HEK293 (cell line): ENCODE data around the gene JMJD7.

ENCODE experiments used
- CTCF ChIA-PET: fragments of 350-600 bp; formaldehyde crosslinking; extraction: SDS; loops from one replicate; lab custom pipeline; 2021; ENCODE audit warnings: antibody characterized with exemption; lab: Yijun Ruan, JAX
- POLR2A ChIA-PET: fragments of 300-600 bp; formaldehyde crosslinking; extraction: SDS; loops from one replicate; lab custom pipeline; 2020; ENCODE audit warnings: antibody characterized with exemption, inconsistent platforms; lab: Yijun Ruan, JAX
- H3K27ac ChIP-seq: fragments of 200-500 bp; sonication (Bioruptor generic); 2 replicates; pipeline ENCODE4 v1.5.1; 2014; ENCODE audit warnings: low read depth, low read length, control low read depth, inconsistent platforms; ENCODE audit errors: extremely low read depth
- H3K36me3 ChIP-seq, 2 experiments: fragments of 200-500 bp in 1 of 2; sonication (Bioruptor generic) in 1 of 2; 1 replicate in 1 of 2; 2 replicates in 1 of 2; pipeline ENCODE4 v1.5.1; 2014 to 2017; ENCODE audit warnings: inconsistent platforms in 2 of 2, low read length in 2 of 2; ENCODE audit not compliant: control insufficient read depth in 2 of 2, insufficient read depth in 1 of 2
- H3K4me1 ChIP-seq: fragments of 200-500 bp; sonication (Bioruptor generic); 2 replicates; pipeline ENCODE4 v1.5.1; 2014; ENCODE audit warnings: mild to moderate bottlenecking, low read length, inconsistent platforms; ENCODE audit not compliant: control insufficient read depth, insufficient read depth
- H3K4me3 ChIP-seq: 2 replicates; pipeline ENCODE4 v1.5.1; 2011; ENCODE audit warnings: low read depth, mild to moderate bottlenecking, control low read depth, low read length, moderate library complexity
- H3K9me3 ChIP-seq: fragments of 200-500 bp; sonication (Bioruptor generic); 2 replicates; pipeline ENCODE4 v1.5.1; 2014; ENCODE audit warnings: low read depth, low read length, inconsistent platforms; ENCODE audit not compliant: control insufficient read depth, insufficient read depth
- ATF2 ChIP-seq: fragments of 450-650 bp; formaldehyde crosslinking; IDR thresholded peaks from 2 replicates; pipeline ENCODE4 v1.5.1; 2016; ENCODE audit warnings: missing biosample characterization, missing genetic modification characterization, low read depth
- GLI2 ChIP-seq: fragments of 450-650 bp; formaldehyde crosslinking; IDR thresholded peaks from 2 replicates; pipeline ENCODE4; 2017; ENCODE audit warnings: missing biosample characterization, missing genetic modification characterization, low read depth, borderline replicate concordance
- HOXA7 ChIP-seq: sonication (generic); formaldehyde crosslinking; IDR thresholded peaks from 2 replicates; pipeline ENCODE4 v1.8.1; 2022; ENCODE audit warnings: missing genetic modification reagents, borderline replicate concordance
- HOXD13 ChIP-seq: sonication (generic); formaldehyde crosslinking; IDR thresholded peaks from 2 replicates; pipeline ENCODE4 v1.8.0; 2022; ENCODE audit warnings: missing genetic modification reagents, borderline replicate concordance
- KLF9 ChIP-seq: fragments of 450-650 bp; formaldehyde crosslinking; IDR thresholded peaks from 2 replicates; pipeline ENCODE4 v1.5.1; 2016; ENCODE audit warnings: missing biosample characterization, missing genetic modification characterization, low read depth
- REPIN1 ChIP-seq: fragments of 450-650 bp; formaldehyde crosslinking; IDR thresholded peaks from 2 replicates; pipeline ENCODE4 v1.5.1; 2017; ENCODE audit warnings: missing biosample characterization, missing genetic modification characterization, low read depth
- TRIM28 ChIP-seq: IDR thresholded peaks from 2 replicates; pipeline ENCODE4 v1.6.1; 2011; ENCODE audit warnings: low read length, control low read depth, borderline replicate concordance
- ZBTB1 ChIP-seq: fragments of 450-650 bp; formaldehyde crosslinking; IDR thresholded peaks from 2 replicates; pipeline ENCODE4 v1.5.1; 2016; ENCODE audit warnings: missing biosample characterization, missing genetic modification characterization
- ZBTB11 ChIP-seq: fragments of 450-650 bp; formaldehyde crosslinking; conservative IDR thresholded peaks from 2 replicates; pipeline ENCODE4 v1.5.1; 2016; ENCODE audit warnings: low read depth, missing biosample characterization, missing genetic modification characterization
- ZBTB26 ChIP-seq: fragments of 450-650 bp; formaldehyde crosslinking; optimal IDR thresholded peaks from 2 replicates; pipeline ENCODE3; 2016; ENCODE audit warnings: missing biosample characterization, mild to moderate bottlenecking, missing genetic modification characterization
- ZBTB44 ChIP-seq: fragments of 450-650 bp; IDR thresholded peaks from 2 replicates; pipeline ENCODE4 v1.5.1; 2018; ENCODE audit warnings: missing biosample characterization, mild to moderate bottlenecking, missing genetic modification characterization
- ZNF18 ChIP-seq: fragments of 450-650 bp; formaldehyde crosslinking; IDR thresholded peaks from 2 replicates; pipeline ENCODE4 v1.5.1; 2016; ENCODE audit warnings: missing biosample characterization, missing genetic modification characterization
- ZNF221 ChIP-seq: fragments of 450-650 bp; formaldehyde crosslinking; IDR thresholded peaks from 2 replicates; pipeline ENCODE4 v1.5.1; 2017; ENCODE audit warnings: missing biosample characterization, missing genetic modification characterization, borderline replicate concordance
- ZNF266 ChIP-seq: fragments of 450-650 bp; formaldehyde crosslinking; IDR thresholded peaks from 2 replicates; pipeline ENCODE4 v1.5.1; 2016; ENCODE audit warnings: missing biosample characterization, missing genetic modification characterization, low read depth
- ZNF280C ChIP-seq: fragments of 450-650 bp; formaldehyde crosslinking; IDR thresholded peaks from 2 replicates; pipeline ENCODE4 v1.5.1; 2016; ENCODE audit warnings: missing biosample characterization, missing genetic modification characterization
- ZNF292 ChIP-seq: fragments of 450-650 bp; formaldehyde crosslinking; IDR thresholded peaks from 2 replicates; pipeline ENCODE4 v1.5.1; 2016; ENCODE audit warnings: low read depth, missing biosample characterization, missing genetic modification characterization, borderline replicate concordance
- ZNF354C ChIP-seq: fragments of 450-650 bp; formaldehyde crosslinking; IDR thresholded peaks from 2 replicates; pipeline ENCODE4 v1.5.1; 2016; ENCODE audit warnings: missing biosample characterization, missing genetic modification characterization, low read depth, borderline replicate concordance
- ZNF488 ChIP-seq: fragments of 450-650 bp; formaldehyde crosslinking; IDR thresholded peaks from 2 replicates; pipeline ENCODE4 v1.5.1; 2016; ENCODE audit warnings: missing biosample characterization, missing genetic modification characterization
- ZNF510 ChIP-seq: fragments of 450-650 bp; formaldehyde crosslinking; IDR thresholded peaks from 2 replicates; pipeline ENCODE4 v1.5.1; 2018; ENCODE audit warnings: mild to moderate bottlenecking, missing genetic modification characterization, missing biosample characterization; ENCODE audit not compliant: insufficient replicate concordance
- ZNF549 ChIP-seq: fragments of 450-650 bp; IDR thresholded peaks from 2 replicates; pipeline ENCODE4 v1.5.1; 2018; ENCODE audit warnings: missing biosample characterization, missing genetic modification characterization, mild to moderate bottlenecking, inconsistent platforms, moderate library complexity
- ZNF610 ChIP-seq: fragments of 450-650 bp; formaldehyde crosslinking; IDR thresholded peaks from 2 replicates; pipeline ENCODE4 v1.5.1; 2016; ENCODE audit warnings: missing biosample characterization, missing genetic modification characterization, borderline replicate concordance
- ZNF626 ChIP-seq: fragments of 450-650 bp; sonication (Bioruptor Pico); formaldehyde crosslinking; IDR thresholded peaks from 2 replicates; pipeline ENCODE4 v1.5.1; 2018; ENCODE audit warnings: missing biosample characterization, missing genetic modification characterization, inconsistent platforms
- ZSCAN16 ChIP-seq: fragments of 450-650 bp; formaldehyde crosslinking; IDR thresholded peaks from 2 replicates; pipeline ENCODE4 v1.5.1; 2016; ENCODE audit warnings: missing biosample characterization, missing genetic modification characterization
- ZSCAN30 ChIP-seq: fragments of 450-650 bp; IDR thresholded peaks from 2 replicates; pipeline ENCODE4 v1.5.1; 2018; ENCODE audit warnings: missing biosample characterization, mild to moderate bottlenecking, missing genetic modification characterization, moderate library complexity

The JMJD7 gene

GRCh38 chr15:41827290-41827879, 507 bp upstream of the JMJD7 start (continued):
- TF ChIP-seq ZBTB11 (tag by site-specific recombination) (no peak), HOXD13 (CRISPR knock-in tag) (no peak), GLI2 (no peak), ZBTB44 (tag by site-specific recombination) (no peak), ZNF266 (no peak), ATF2 (no peak), ZNF221 (no peak), ZNF610 (tag by site-specific recombination) (no peak), ZNF488 (tag by site-specific recombination) (no peak), REPIN1 (tag by site-specific recombination) (no peak), ZNF510 (tag by site-specific recombination) (no peak), ZNF549 (tag by site-specific recombination) (no peak), ZSCAN30 (tag by site-specific recombination) (no peak), HOXA7 (CRISPR knock-in tag) (no peak), ZNF354C (tag by site-specific recombination) (no peak), ZSCAN16 (no peak), KLF9 (no peak)
- TF ChIP-seq, all 188 proteins: peak for 17

GRCh38 chr15:41828807-41829141, 882 bp downstream of the JMJD7 start:
- Histone ChIP-seq H3K4me3 (peak overlapping the region; percentile 79), H3K4me1 (no peaks in the 10 kb centered on the region), H3K9me3 (no peaks in the 10 kb centered on the region), H3K36me3 (peaks cover 0 to 10% of the 10 kb centered on the region in 2 experiments; a peak in 1 of 3 replicates), H3K27ac (no peak overlapping the region)
- CTCF ChIA-PET: no interaction called here
- POLR2A ChIA-PET: no interaction called here
- TF ChIP-seq ZNF18 (tag by site-specific recombination): no peak
- no peak for TF ChIP-seq ZBTB26 (tag by site-specific recombination)
- no peak for TF ChIP-seq ZNF354C (tag by site-specific recombination)
- TF ChIP-seq HOXD13 (CRISPR knock-in tag): no peak
- no peak for TF ChIP-seq ZNF266
- no peak for TF ChIP-seq ZNF292 (tag by site-specific recombination)
- TF ChIP-seq ZBTB1: no peak
- no peak for TF ChIP-seq TRIM28
- TF ChIP-seq ZNF626 (tag by site-specific recombination): no peak
- no peak for TF ChIP-seq ZNF280C (tag by site-specific recombination)
